CD14-positive monocyte (primary cell): ENCODE results near the gene BLMH. TPM values are rescaled to one million over a fixed set of nuclear protein-coding genes. Genes with fewer than 3 reads are reported as not detected.

Experiments used
- DNase-seq, 3 donors: peaks; one replicate each; pipeline ENCODE4 v3.0.0-alpha.2; 2011 to 2022
- H2AFZ ChIP-seq: 2 replicates; pipeline ENCODE4 v1.6.0; 2012; ENCODE audit warnings: mild to moderate bottlenecking, low read depth, low read length, inconsistent platforms; ENCODE audit not compliant: insufficient read depth, poor library complexity, severe bottlenecking
- H3K27ac ChIP-seq, 2 donors: 1 replicate in 1 of 2; 2 replicates in 1 of 2; pipeline ENCODE4 v1.5.1; 2012 to 2013; ENCODE audit warnings: low read length in 2 of 2, control low read depth in 1 of 2, inconsistent platforms in 1 of 2, low read depth in 1 of 2, mild to moderate bottlenecking in 1 of 2
- H3K27me3 ChIP-seq, 2 donors: one replicate each; pipeline versions ENCODE4 v1.6.0 to v1.6.1; 2011 to 2013; ENCODE audit warnings: low read length in 2 of 2; ENCODE audit not compliant: control insufficient read depth in 2 of 2, insufficient read depth in 2 of 2
- H3K36me3 ChIP-seq, 2 donors: replicated peaks in 1 of 2; 1 replicate in 1 of 2; 2 replicates in 1 of 2; pipeline versions ENCODE4 v1.5.1 to v1.6.1; 2012 to 2013; ENCODE audit warnings: low read length in 2 of 2, control low read depth in 1 of 2, inconsistent platforms in 1 of 2, mild to moderate bottlenecking in 1 of 2; ENCODE audit not compliant: insufficient read depth in 2 of 2, control insufficient read depth in 1 of 2
- H3K4me1 ChIP-seq, 2 donors: 1 replicate in 1 of 2; 2 replicates in 1 of 2; pipeline versions ENCODE4 v1.5.1 to v1.6.1; 2012 to 2013; ENCODE audit warnings: low read length in 2 of 2, control low read depth in 1 of 2, inconsistent platforms in 1 of 2, mild to moderate bottlenecking in 1 of 2, moderate library complexity in 1 of 2; ENCODE audit not compliant: insufficient read depth in 2 of 2, control insufficient read depth in 1 of 2
- H3K4me2 ChIP-seq: replicated peaks from 2 replicates; pipeline ENCODE3; 2012; ENCODE audit warnings: low read length, moderate library complexity, mild to moderate bottlenecking; ENCODE audit not compliant: poor library complexity, severe bottlenecking; ENCODE audit errors: extremely low read depth
- H3K4me3 ChIP-seq, 3 experiments: fragments of 200-600 bp in 1 of 3; sonication (generic) in 1 of 3; replicated peaks in 1 of 3; 1 replicate in 2 of 3; 2 replicates in 1 of 3; pipeline ENCODE4 v1.5.1; 2011 to 2013; ENCODE audit warnings: low read length in 3 of 3, mild to moderate bottlenecking in 3 of 3, control low read depth in 2 of 3, low read depth in 2 of 3, inconsistent platforms in 1 of 3, moderate library complexity in 1 of 3
- H3K79me2 ChIP-seq: 2 replicates; pipeline ENCODE4 v1.6.0; 2012; ENCODE audit warnings: mild to moderate bottlenecking, control low read depth, inconsistent platforms, low read length, moderate library complexity; ENCODE audit not compliant: insufficient read depth
- H3K9ac ChIP-seq: 2 replicates; pipeline ENCODE4 v1.6.0; 2017; ENCODE audit warnings: low read length, mild to moderate bottlenecking; ENCODE audit not compliant: insufficient read depth, poor library complexity, severe bottlenecking
- H3K9me3 ChIP-seq, 2 donors: replicated peaks in 1 of 2; 1 replicate in 1 of 2; 2 replicates in 1 of 2; pipeline versions ENCODE4 v1.5.1 to v1.6.1; 2012 to 2013; ENCODE audit warnings: low read length in 2 of 2, control low read depth in 1 of 2; ENCODE audit not compliant: control insufficient read depth in 1 of 2, insufficient read depth in 1 of 2
- H4K20me1 ChIP-seq: 2 replicates; pipeline ENCODE4 v1.6.0; 2012; ENCODE audit warnings: mild to moderate bottlenecking, low read length, control low read depth, moderate library complexity; ENCODE audit not compliant: insufficient read depth
- H3K27ac Mint-ChIP-seq, 7 donors: one replicate each; pipeline ENCODE4 v1.8.0; 2020; ENCODE audit warnings: mild to moderate bottlenecking in 7 of 7, mixed read lengths in 7 of 7, moderate library complexity in 6 of 7, inconsistent platforms in 2 of 7
- H3K27me3 Mint-ChIP-seq, 3 donors: one replicate each; pipeline ENCODE4 v1.8.0; 2021 to 2022; ENCODE audit warnings: low read depth in 3 of 3, mild to moderate bottlenecking in 3 of 3, mixed read lengths in 3 of 3, moderate library complexity in 3 of 3, inconsistent platforms in 1 of 3
- H3K36me3 Mint-ChIP-seq, 2 donors: one replicate each; pipeline ENCODE4 v1.8.0; 2020; ENCODE audit warnings: mixed read lengths in 2 of 2, inconsistent platforms in 1 of 2, mild to moderate bottlenecking in 1 of 2
- H3K4me1 Mint-ChIP-seq: one replicate; pipeline ENCODE4 v1.8.0; 2020; ENCODE audit warnings: mild to moderate bottlenecking, mixed read lengths
- H3K4me3 Mint-ChIP-seq, 2 donors: one replicate each; pipeline ENCODE4 v1.8.0; 2020; ENCODE audit warnings: mild to moderate bottlenecking in 2 of 2, mixed read lengths in 2 of 2, moderate library complexity in 1 of 2
- H3K9me3 Mint-ChIP-seq, 7 donors: one replicate each; pipeline ENCODE4 v1.8.0; 2020 to 2022; ENCODE audit warnings: mixed read lengths in 7 of 7, mild to moderate bottlenecking in 6 of 7, moderate library complexity in 6 of 7, inconsistent platforms in 2 of 7
- WGBS: methylation state at CpG from one replicate; pipeline ENCODE4 v1.1.5; 2013; ENCODE audit warnings: missing lambda C conversion rate; ENCODE audit not compliant: insufficient coverage; 5-methylcytosine and 5-hydroxymethylcytosine counted together
- intact Hi-C, 2 donors: fragments of 100-400 bp; cut with micrococcal nuclease; formaldehyde crosslinking; loops; one replicate each; pipeline versions ENCODE4 v1.15.0 to v1.15.1; 2023
- polyA plus RNA-seq, 3 donors: library from polyadenylated mRNA; depleted of rRNA in 1 of 3; unstranded in 2 of 3; stranded (reverse) in 1 of 3; fragments of 300-500 nt in 2 of 3; fragments of >200 nt in 1 of 3; fragmentation: Illumina TruSeq in 2 of 3; gene quantifications; 1 replicate in 2 of 3; 2 replicates in 1 of 3; pipeline ENCODE4 v1.2.3, GENCODE V29; 2012 to 2021
- TF ChIP-seq, protein P1 (sequence below): fragments of 200-600 bp; IDR thresholded peaks from one replicate; pipeline ENCODE4 v1.8.0; 2022; ENCODE audit warnings: antibody characterized with exemption, mild to moderate bottlenecking

BLMH gene
- polyA plus RNA-seq, 3 donors: 6.6 to 10.8 (median 10.4) TPM

DNA sequence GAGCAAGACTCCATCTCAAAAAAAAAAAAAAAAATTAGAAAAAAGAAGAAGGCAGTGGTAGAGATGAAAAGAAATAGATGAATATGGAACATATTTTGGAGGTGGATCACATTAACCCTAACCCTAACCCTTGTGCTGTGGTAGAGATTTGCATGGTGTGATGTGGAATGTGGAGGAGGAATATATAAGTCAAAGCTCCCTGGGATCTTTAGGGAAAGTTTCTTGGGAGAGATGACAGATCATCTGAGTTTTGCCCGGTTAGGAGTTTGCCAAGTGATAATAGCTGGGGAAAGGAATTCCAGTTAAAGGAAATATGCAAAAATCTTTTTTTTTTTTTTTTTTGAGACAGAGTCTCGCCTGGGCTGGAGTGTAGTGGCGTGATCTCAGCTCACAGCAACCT, 13.0 kb upstream of the BLMH start:
- TF ChIP-seq, protein P1, sequence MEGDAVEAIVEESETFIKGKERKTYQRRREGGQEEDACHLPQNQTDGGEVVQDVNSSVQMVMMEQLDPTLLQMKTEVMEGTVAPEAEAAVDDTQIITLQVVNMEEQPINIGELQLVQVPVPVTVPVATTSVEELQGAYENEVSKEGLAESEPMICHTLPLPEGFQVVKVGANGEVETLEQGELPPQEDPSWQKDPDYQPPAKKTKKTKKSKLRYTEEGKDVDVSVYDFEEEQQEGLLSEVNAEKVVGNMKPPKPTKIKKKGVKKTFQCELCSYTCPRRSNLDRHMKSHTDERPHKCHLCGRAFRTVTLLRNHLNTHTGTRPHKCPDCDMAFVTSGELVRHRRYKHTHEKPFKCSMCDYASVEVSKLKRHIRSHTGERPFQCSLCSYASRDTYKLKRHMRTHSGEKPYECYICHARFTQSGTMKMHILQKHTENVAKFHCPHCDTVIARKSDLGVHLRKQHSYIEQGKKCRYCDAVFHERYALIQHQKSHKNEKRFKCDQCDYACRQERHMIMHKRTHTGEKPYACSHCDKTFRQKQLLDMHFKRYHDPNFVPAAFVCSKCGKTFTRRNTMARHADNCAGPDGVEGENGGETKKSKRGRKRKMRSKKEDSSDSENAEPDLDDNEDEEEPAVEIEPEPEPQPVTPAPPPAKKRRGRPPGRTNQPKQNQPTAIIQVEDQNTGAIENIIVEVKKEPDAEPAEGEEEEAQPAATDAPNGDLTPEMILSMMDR: no peak
- Histone ChIP-seq H4K20me1 (no peaks in the 10 kb centered on the region), H3K4me3 (no peak overlapping the region), H3K79me2 (no peaks in the 10 kb centered on the region), H3K4me2 (no peak overlapping the region), H3K36me3 (no peaks in the 10 kb centered on the region), H3K27me3 (no peaks in the 10 kb centered on the region), H3K9me3 (no peaks in the 10 kb centered on the region), H3K4me1 (peaks cover 4 to 7% of the 10 kb centered on the region in 2 donors), H2AFZ (no peak overlapping the region), H3K27ac (no peak overlapping the region), H3K9ac (no peak overlapping the region)
- Mint-ChIP-seq H3K27ac (no peak overlapping the region), H3K36me3 (no peaks in the 10 kb centered on the region), H3K4me1 (peaks cover 13% of the 10 kb centered on the region), H3K4me3 (no peak overlapping the region), H3K27me3 (peaks cover 0 to 7% (median 6%) of the 10 kb centered on the region in 3 donors), H3K9me3 (no peaks in the 10 kb centered on the region)
- no peak for DNase-seq
- intact Hi-C loops: no loop called here
- no CpG with 5 or more reads among the region's 3 CpGs for WGBS

DNA sequence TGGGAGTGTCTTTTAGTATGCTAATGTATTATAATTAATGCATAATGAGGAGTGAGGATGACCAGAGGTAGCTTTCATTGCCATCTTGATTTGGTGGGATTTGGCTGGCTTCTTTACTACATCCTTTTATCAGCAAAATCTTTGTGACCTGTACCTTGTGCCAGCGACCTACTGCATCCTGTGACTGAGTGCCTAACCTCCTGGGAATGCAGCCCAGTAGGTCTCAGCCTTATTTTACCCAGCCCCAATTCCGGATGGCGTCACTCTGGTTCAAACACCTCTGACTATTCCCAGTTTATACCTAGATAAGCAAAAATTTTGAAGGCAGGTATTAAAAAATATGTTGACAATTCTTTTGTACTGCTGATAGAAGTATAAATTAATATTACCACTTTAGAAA, 10.5 kb upstream of the BLMH start:
- TF ChIP-seq, protein P1: no peak
- no peak overlapping the region for H3K27ac Mint-ChIP-seq

More for the DNA sequence above, 10.5 kb upstream of the BLMH start:
- Histone ChIP-seq H2AFZ (no peak overlapping the region), H3K4me1 (peaks cover 4 to 7% of the 10 kb centered on the region in 2 donors), H4K20me1 (no peaks in the 10 kb centered on the region), H3K4me2 (no peak overlapping the region), H3K9me3 (no peaks in the 10 kb centered on the region), H3K79me2 (no peaks in the 10 kb centered on the region), H3K4me3 (no peak overlapping the region), H3K27ac (no peak overlapping the region), H3K27me3 (no peaks in the 10 kb centered on the region), H3K36me3 (no peaks in the 10 kb centered on the region), H3K9ac (no peak overlapping the region)
- Mint-ChIP-seq H3K4me3 (no peak overlapping the region), H3K4me1 (peaks cover 13% of the 10 kb centered on the region), H3K27me3 (peaks cover 0 to 8% (median 5%) of the 10 kb centered on the region in 3 donors), H3K36me3 (no peaks in the 10 kb centered on the region), H3K9me3 (peaks cover 0 to 2% (median 0%) of the 10 kb centered on the region in 7 donors)
- intact Hi-C loops: no loop called here
- no peak for DNase-seq
- WGBS: 100% methylated on average over 1 of the region's 3 CpGs
